ENCODE measurements around the gene LRIT1.
"Not testable (repeated sequence)": the region's sequence is repeated elsewhere in the genome, so short reads cannot be mapped to it uniquely, and the experiment has no call there.

Gene LRIT1

GRCh38 chr10:84241185-84241790 lies at the start of gene LRIT1:
Gene LRIT1 (minus strand): TSS chr10:84241546. CDS start chr10:84241439, 107 bp downstream.
- no peaks in the 10 kb centered on the region for H3K36me3 Mint-ChIP-seq (ENCODE audit: low read depth)
- H3K4me1 Mint-ChIP-seq (ENCODE audit: low read depth), result no peaks in the 10 kb centered on the region
- H3K27me3 Mint-ChIP-seq, result peaks cover 8% of the 10 kb centered on the region
- H3K4me3 Mint-ChIP-seq, result no peak within 1 kb of the TSS
- no peaks in the 10 kb centered on the region for H3K9me3 Mint-ChIP-seq
- no peak within 1 kb of the TSS for H3K27ac Mint-ChIP-seq

- Mint-ChIP-seq H3K4me1 (ENCODE audit: low read depth) (peaks cover 19% of the 10 kb centered on the region), H3K27me3 (no peaks in the 10 kb centered on the region), H3K4me3 (no peak overlapping the region), H3K9me3 (no peaks in the 10 kb centered on the region), H3K27ac (no peak overlapping the region), H3K36me3 (ENCODE audit: low read depth) (no peaks in the 10 kb centered on the region)
Observed at GRCh38 chr10:84290235-84290634, 48.9 kb upstream of the LRIT1 start.

- H3K4me3 Mint-ChIP-seq, result no peak overlapping the region
- H3K36me3 Mint-ChIP-seq (ENCODE audit: low read depth), result no peaks in the 10 kb centered on the region
- H3K27ac Mint-ChIP-seq, result no peak overlapping the region
- H3K27me3 Mint-ChIP-seq, result no peaks in the 10 kb centered on the region
- peaks cover 14% of the 10 kb centered on the region for H3K4me1 Mint-ChIP-seq (ENCODE audit: low read depth)
- no peaks in the 10 kb centered on the region for H3K9me3 Mint-ChIP-seq
Observed at GRCh38 chr10:84289521-84290200, 48.3 kb upstream of the LRIT1 start.

- H3K4me3 Mint-ChIP-seq, result no peak overlapping the region
- no peak overlapping the region for H3K27ac Mint-ChIP-seq
- H3K36me3 Mint-ChIP-seq (ENCODE audit: low read depth), result no peaks in the 10 kb centered on the region
- H3K4me1 Mint-ChIP-seq (ENCODE audit: low read depth), result no peaks in the 10 kb centered on the region
- H3K9me3 Mint-ChIP-seq, result no peaks in the 10 kb centered on the region
- H3K27me3 Mint-ChIP-seq, result no peaks in the 10 kb centered on the region
Observed at GRCh38 chr10:84288151-84288550, 46.8 kb upstream of the LRIT1 start.

GRCh38 chr10:84286695-84287094 lies 45.3 kb upstream of the LRIT1 start:
- Mint-ChIP-seq H3K27ac (no peak overlapping the region), H3K27me3 (no peaks in the 10 kb centered on the region), H3K9me3 (no peaks in the 10 kb centered on the region), H3K36me3 (ENCODE audit: low read depth) (no peaks in the 10 kb centered on the region), H3K4me3 (no peak overlapping the region), H3K4me1 (ENCODE audit: low read depth) (no peaks in the 10 kb centered on the region)

- H3K4me3 Mint-ChIP-seq; H3K36me3 Mint-ChIP-seq (ENCODE audit: low read depth); H3K27ac Mint-ChIP-seq; H3K9me3 Mint-ChIP-seq; H3K4me1 Mint-ChIP-seq (ENCODE audit: low read depth): not testable (repeated sequence)
- peaks cover 28% of the 10 kb centered on the region for H3K27me3 Mint-ChIP-seq
Observed at GRCh38 chr10:84279876-84280475, 38.6 kb upstream of the LRIT1 start.

- no peaks in the 10 kb centered on the region for H3K9me3 Mint-ChIP-seq
- H3K36me3 Mint-ChIP-seq (ENCODE audit: low read depth), result no peaks in the 10 kb centered on the region
- H3K4me1 Mint-ChIP-seq (ENCODE audit: low read depth), result peaks cover 10% of the 10 kb centered on the region
Observed at GRCh38 chr10:84270708-84271107, 29.4 kb upstream of the LRIT1 start.

GRCh38 chr10:84269773-84270172 lies 28.4 kb upstream of the LRIT1 start:
- Mint-ChIP-seq H3K4me1 (ENCODE audit: low read depth) (peaks cover 14% of the 10 kb centered on the region), H3K36me3 (ENCODE audit: low read depth) (no peaks in the 10 kb centered on the region), H3K9me3 (no peaks in the 10 kb centered on the region), H3K27me3 (no peaks in the 10 kb centered on the region), H3K27ac (no peak overlapping the region), H3K4me3 (no peak overlapping the region)

More at GRCh38 chr10:84270708-84271107, 29.4 kb upstream of the LRIT1 start:
- H3K27me3 Mint-ChIP-seq, result no peaks in the 10 kb centered on the region
- no peak overlapping the region for H3K27ac Mint-ChIP-seq
- H3K4me3 Mint-ChIP-seq, result no peak overlapping the region

GRCh38 chr10:84269162-84269561 lies 27.8 kb upstream of the LRIT1 start:
- Mint-ChIP-seq H3K9me3 (no peaks in the 10 kb centered on the region), H3K36me3 (ENCODE audit: low read depth) (no peaks in the 10 kb centered on the region), H3K27me3 (peaks cover 4% of the 10 kb centered on the region)

GRCh38 chr10:84267503-84268126 lies 26.3 kb upstream of the LRIT1 start:
- Mint-ChIP-seq H3K36me3 (ENCODE audit: low read depth) (no peaks in the 10 kb centered on the region), H3K9me3 (no peaks in the 10 kb centered on the region), H3K27me3 (peaks cover 14% of the 10 kb centered on the region), H3K27ac (no peak overlapping the region), H3K4me1 (ENCODE audit: low read depth) (peaks cover 19% of the 10 kb centered on the region), H3K4me3 (no peak overlapping the region)

More at GRCh38 chr10:84269162-84269561, 27.8 kb upstream of the LRIT1 start:
- Mint-ChIP-seq H3K4me3 (no peak overlapping the region), H3K4me1 (ENCODE audit: low read depth) (peaks cover 19% of the 10 kb centered on the region), H3K27ac (no peak overlapping the region)

GRCh38 chr10:84265418-84265817 lies 24.1 kb upstream of the LRIT1 start:
- Mint-ChIP-seq H3K9me3 (no peaks in the 10 kb centered on the region), H3K4me3 (no peak overlapping the region), H3K27me3 (peaks cover 16% of the 10 kb centered on the region), H3K27ac (no peak overlapping the region), H3K4me1 (ENCODE audit: low read depth) (peaks cover 16% of the 10 kb centered on the region), H3K36me3 (ENCODE audit: low read depth) (no peaks in the 10 kb centered on the region)

GRCh38 chr10:84264611-84265141 lies 23.3 kb upstream of the LRIT1 start:
- H3K27me3 Mint-ChIP-seq, result peaks cover 16% of the 10 kb centered on the region
- no peak overlapping the region for H3K27ac Mint-ChIP-seq
- no peaks in the 10 kb centered on the region for H3K9me3 Mint-ChIP-seq
- H3K4me3 Mint-ChIP-seq, result no peak overlapping the region
- no peaks in the 10 kb centered on the region for H3K36me3 Mint-ChIP-seq (ENCODE audit: low read depth)
- H3K4me1 Mint-ChIP-seq (ENCODE audit: low read depth), result peaks cover 15% of the 10 kb centered on the region

GRCh38 chr10:84263716-84264115 lies 22.4 kb upstream of the LRIT1 start:
- H3K9me3 Mint-ChIP-seq, result no peaks in the 10 kb centered on the region
- peaks cover 22% of the 10 kb centered on the region for H3K27me3 Mint-ChIP-seq
- no peaks in the 10 kb centered on the region for H3K36me3 Mint-ChIP-seq (ENCODE audit: low read depth)
- H3K27ac Mint-ChIP-seq, result no peak overlapping the region
- H3K4me3 Mint-ChIP-seq, result no peak overlapping the region
- H3K4me1 Mint-ChIP-seq (ENCODE audit: low read depth), result peaks cover 15% of the 10 kb centered on the region

GRCh38 chr10:84262190-84262956 lies 21.0 kb upstream of the LRIT1 start:
- no peaks in the 10 kb centered on the region for H3K36me3 Mint-ChIP-seq (ENCODE audit: low read depth)
- H3K4me1 Mint-ChIP-seq (ENCODE audit: low read depth), result peaks cover 11% of the 10 kb centered on the region
- no peak overlapping the region for H3K27ac Mint-ChIP-seq
- H3K4me3 Mint-ChIP-seq, result no peak overlapping the region
- peaks cover 22% of the 10 kb centered on the region for H3K27me3 Mint-ChIP-seq
- no peaks in the 10 kb centered on the region for H3K9me3 Mint-ChIP-seq

All from stimulated activated naive CD8-positive, alpha-beta T cell treated with anti-CD3 and anti-CD28 coated beads, Interleukin-15, Interleukin-2, amounts not matched to agents 100 ng/mL and 50 ng/mL, for 24 hours (primary cell).